Measurements from ENCODE around the gene DYNLT2. TPM values are rescaled to one million over a fixed set of nuclear protein-coding genes. Genes with fewer than 3 reads are reported as not detected.
A peak's percentile ranks its signal among the peaks of the same experiment; 100 is the strongest.

The DYNLT2 gene
- total and polyA plus RNA-seq, 2 of the 13 experiments (the other 11 are each of a cell fraction or from before 2014, with no cell fraction given): 2.1 to 4.3 TPM

DNA sequence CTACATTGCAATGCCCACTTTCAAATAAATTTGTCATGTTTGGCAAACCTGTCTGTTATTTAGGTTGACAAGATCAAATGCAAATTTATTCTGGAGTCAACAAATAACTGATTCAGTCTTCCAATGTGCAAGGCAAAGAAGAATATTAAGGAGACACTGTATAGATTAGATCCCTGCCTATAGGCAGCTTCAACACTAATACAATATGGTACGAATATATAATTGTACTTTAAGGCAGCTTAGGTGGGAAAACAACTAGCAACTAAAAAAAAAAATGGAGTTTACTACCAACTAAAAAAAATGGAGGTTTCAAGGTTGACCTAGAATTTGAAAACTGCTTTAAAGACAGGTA lies 25.3 kb downstream of the DYNLT2 start (continued):
- TF ChIP-seq, protein P1, sequence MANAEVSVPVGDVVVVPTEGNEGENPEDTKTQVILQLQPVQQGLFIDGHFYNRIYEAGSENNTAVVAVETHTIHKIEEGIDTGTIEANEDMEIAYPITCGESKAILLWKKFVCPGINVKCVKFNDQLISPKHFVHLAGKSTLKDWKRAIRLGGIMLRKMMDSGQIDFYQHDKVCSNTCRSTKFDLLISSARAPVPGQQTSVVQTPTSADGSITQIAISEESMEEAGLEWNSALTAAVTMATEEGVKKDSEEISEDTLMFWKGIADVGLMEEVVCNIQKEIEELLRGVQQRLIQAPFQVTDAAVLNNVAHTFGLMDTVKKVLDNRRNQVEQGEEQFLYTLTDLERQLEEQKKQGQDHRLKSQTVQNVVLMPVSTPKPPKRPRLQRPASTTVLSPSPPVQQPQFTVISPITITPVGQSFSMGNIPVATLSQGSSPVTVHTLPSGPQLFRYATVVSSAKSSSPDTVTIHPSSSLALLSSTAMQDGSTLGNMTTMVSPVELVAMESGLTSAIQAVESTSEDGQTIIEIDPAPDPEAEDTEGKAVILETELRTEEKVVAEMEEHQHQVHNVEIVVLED (CRISPR knock-in tag; IDR thresholded peaks at IDR 0.05; ENCODE audit: borderline replicate concordance): 0 out of 2 replicates have a peak, but pooled peaks have one; percentile 6
- TF ChIP-seq ZNF775 (CRISPR knock-in tag; IDR thresholded peaks at IDR 0.05; ENCODE audit: borderline replicate concordance) (0 out of 2 replicates have a peak, but pooled peaks have one; percentile 35), NR2F2 (IDR thresholded peaks at IDR 0.05; ENCODE audit: borderline replicate concordance, low read depth) (0 out of 2 replicates have a peak, but pooled peaks have one; percentile 4), ESRRA (CRISPR knock-in tag; IDR thresholded peaks at IDR 0.05; ENCODE audit: low read depth) (peak; percentile 9; the same call in 1 of the 2 replicates), SMAD3 (CRISPR knock-in tag; IDR thresholded peaks at IDR 0.05) (0 out of 2 replicates have a peak, but pooled peaks have one; percentile 2), ZNF782 (CRISPR knock-in tag; IDR thresholded peaks at IDR 0.05; ENCODE audit: borderline replicate concordance) (no peak), ZBTB20 (CRISPR knock-in tag; IDR thresholded peaks at IDR 0.05; ENCODE audit: borderline replicate concordance, low read depth) (peak; percentile 42; the same call in 1 of the 2 replicates), ZC3H13 (CRISPR knock-in tag; IDR thresholded peaks at IDR 0.05) (peak; percentile 43; the same call in 1 of the 2 replicates), ZNF564 (CRISPR knock-in tag; IDR thresholded peaks at IDR 0.05) (0 out of 2 replicates have a peak, but pooled peaks have one; percentile 7), ARNT2 (CRISPR knock-in tag; IDR thresholded peaks at IDR 0.05; ENCODE audit: low read depth) (peak; percentile 47; the same call in 1 of the 2 replicates), NCOA5 (CRISPR knock-in tag; IDR thresholded peaks at IDR 0.05) (no peak), NR3C1 (CRISPR knock-in tag; IDR thresholded peaks at IDR 0.05) (no peak), ZNF841 (CRISPR knock-in tag; IDR thresholded peaks at IDR 0.05; ENCODE audit: borderline replicate concordance) (0 out of 2 replicates have a peak, but pooled peaks have one; percentile 10)

Measured in HepG2 (cell line).